ENCODE data around the gene SUSD3. TPM values are rescaled to one million over a fixed set of nuclear protein-coding genes. Genes with fewer than 3 reads are reported as not detected.
A peak's percentile ranks its signal among the peaks of the same experiment; 100 is the strongest.

SUSD3 gene
- total and polyA plus RNA-seq, 10 of the 15 experiments (the other 5 are each of a cell fraction or from before 2014, with no cell fraction given): 2.5 to 92.0 (median 31.1) TPM

DNA sequence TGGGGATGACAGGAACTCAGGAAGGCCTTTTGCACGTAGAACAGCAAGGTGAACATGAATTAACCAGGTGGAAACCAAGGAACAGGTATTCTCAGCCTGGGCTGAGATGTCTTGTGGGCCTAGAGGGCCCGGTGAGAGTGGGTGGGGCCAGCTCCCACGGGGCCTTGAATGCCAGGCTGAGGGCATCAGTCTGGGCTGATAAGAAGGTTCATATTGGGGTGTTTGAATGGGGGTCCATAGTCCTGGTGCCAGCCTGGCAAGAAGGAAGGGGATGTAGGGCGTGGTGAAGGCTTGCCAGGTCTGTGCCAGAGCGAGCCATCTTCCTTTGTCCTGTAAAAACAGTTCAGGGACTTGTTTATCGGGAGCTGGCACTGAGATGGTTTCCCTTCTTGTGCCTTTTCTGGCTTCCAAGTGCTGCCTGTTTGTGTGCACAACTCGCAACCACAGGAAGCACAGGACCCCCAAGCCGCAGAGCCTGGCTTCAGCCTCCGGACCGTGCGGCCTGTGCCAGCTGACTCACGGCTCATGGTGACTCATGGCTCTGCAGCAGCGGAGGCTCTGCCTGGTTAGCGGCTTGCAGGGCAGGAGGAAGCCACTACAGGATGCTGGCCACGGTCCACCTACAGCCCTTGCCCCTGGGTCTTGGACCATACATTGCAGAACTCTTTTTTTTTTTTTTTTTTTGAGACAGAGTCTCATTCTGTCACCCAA lies 39.9 kb downstream of the SUSD3 start:
- WGBS (ENCODE audit: insufficient coverage, insufficient replicate concordance, low lambda C conversion rate, missing lambda C conversion rate): 18% methylated on average over 15 of the region's 15 CpGs
- H3K27me3 ChIP-seq (replicated peaks in 1 of 2; ENCODE audit: control insufficient read depth in 2 of 2, insufficient read depth in 2 of 2, low read length in 1 of 2): no peaks in the 10 kb centered on the region
- POLR2A ChIA-PET: interaction anchor here (0.6 to 1.5 kb wide), 4 partner anchors 9 to 39 kb away, joined by 3 to 5 read pairs (median 4); partner anchors contain the start of gene NINJ1
- ATAC-seq: 0 out of 3 replicates have a peak, but pooled peaks have one; percentile 5
- FAIRE-seq: peak; percentile 74
- RAD21 ChIA-PET (ENCODE audit: unreplicated experiment): interaction anchor here (1.2 to 5.4 kb wide), 3 partner anchors 10 to 95 kb away, joined by 3 to 23 read pairs (median 12); no protein-coding TSS in a partner anchor
- H3K9me3 ChIP-seq (replicated peaks; ENCODE audit: control insufficient read depth, insufficient read depth, low read length): no peaks in the 10 kb centered on the region; the same call in 2 of the 3 replicates
- peak overlapping the region; percentile 27; the same call in 1 of the 2 replicates for H3K27ac ChIP-seq (ENCODE audit: control insufficient read depth, insufficient read depth)
- no TSS peak for BruUV-seq (replicated peaks)
- intact Hi-C loops (cut with micrococcal nuclease; ENCODE audit: unreplicated experiment): loop anchor here (5.0 kb wide), 1 partner anchor 354 kb away; the partner anchor contains the start of genes FAM120A and FAM120AOS
- H2AFZ ChIP-seq (ENCODE audit: control insufficient read depth, low read depth, low read length): peak overlapping the region; percentile 31; the same call in 1 of the 2 replicates
- peak overlapping the region; percentile 52 for H3K9ac ChIP-seq (ENCODE audit: control insufficient read depth, insufficient read depth, low read length)
- TF ChIP-seq PBX3 (IDR thresholded peaks at IDR 0.05; ENCODE audit: insufficient replicate concordance, low read depth, low read length) (peak; percentile 14), ZNF592 (IDR thresholded peaks at IDR 0.05) (no peak), JUNB (IDR thresholded peaks at IDR 0.05) (no peak), RUNX3 (IDR thresholded peaks at IDR 0.05; ENCODE audit: low read length) (no peak), IKZF1 (conservative IDR thresholded peaks at IDR 0.05) (peak; percentile 21; the same call in 1 of the 2 replicates), DPF2 (IDR thresholded peaks at IDR 0.05) (peak; percentile 28; the same call in 1 of the 2 replicates), BCL11A (IDR thresholded peaks at IDR 0.05; ENCODE audit: low read depth, low read length) (no peak), MEF2A (IDR thresholded peaks at IDR 0.05; ENCODE audit: insufficient read depth, low read depth, low read length) (no peak), BCLAF1 (IDR thresholded peaks at IDR 0.05) (no peak), ZNF24 (IDR thresholded peaks at IDR 0.05) (no peak), SMAD5 (IDR thresholded peaks at IDR 0.05; ENCODE audit: low read depth) (no peak), ASH2L (IDR thresholded peaks at IDR 0.05; ENCODE audit: borderline replicate concordance, low read depth) (no peak), BHLHE40 (IDR thresholded peaks at IDR 0.05; ENCODE audit: borderline replicate concordance in 1 of 2, low read depth in 2 of 2, low read length in 1 of 2) (peak in 1 of 2 experiments; percentile 65; a peak in 1 of 4 replicates)
- in situ Hi-C loops (cut with MboI): no loop called here
- CTCF ChIA-PET: interaction anchor here (1.2 to 5.3 kb wide), 4 partner anchors 10 to 144 kb away, joined by 3 to 44 read pairs (median 5); no protein-coding TSS in a partner anchor
- H3K4me3 ChIP-seq: peak overlapping the region; percentile 86
- peak overlapping the region; percentile 90 for H3K4me2 ChIP-seq (ENCODE audit: control insufficient read depth, insufficient read depth)
- no peaks in the 10 kb centered on the region for H3K36me3 ChIP-seq (ENCODE audit: control insufficient read depth in 2 of 2, insufficient read depth in 2 of 2, low read length in 1 of 2)
- H4K20me1 ChIP-seq (ENCODE audit: control insufficient read depth, insufficient read depth): no peaks in the 10 kb centered on the region
- H3K79me2 ChIP-seq (ENCODE audit: control insufficient read depth, insufficient read depth, low read length): peaks cover 20% of the 10 kb centered on the region
- H3K4me1 ChIP-seq (ENCODE audit: control insufficient read depth, insufficient read depth, low read length): peaks cover 34% of the 10 kb centered on the region
- DNase-seq (ENCODE audit: low read depth, low spot score): no peak
- SMC1A ChIA-PET (ENCODE audit: uncharacterized antibody, unreplicated experiment): interaction anchor here (0.6 to 3.7 kb wide), 4 partner anchors 9 to 1176 kb away, joined by 3 to 28 read pairs (median 4); no protein-coding TSS in a partner anchor
